Colonic mucosa (tissue), 4 donors: ENCODE measurements around the gene RALGPS2. TPM values are rescaled to one million over a fixed set of nuclear protein-coding genes. Genes with fewer than 3 reads are reported as not detected.

Source experiments
- DNase-seq: peaks from one replicate; pipeline ENCODE4 v3.0.0-alpha.2; 2020
- H3K27ac ChIP-seq: fragments of 200-600 bp; one replicate; pipeline ENCODE4 v1.8.0; 2021
- H3K27me3 ChIP-seq: fragments of 200-600 bp; one replicate; pipeline ENCODE4 v1.8.0; 2021
- H3K36me3 ChIP-seq: fragments of 200-600 bp; one replicate; pipeline ENCODE4 v1.8.0; 2021
- H3K4me1 ChIP-seq: fragments of 200-600 bp; one replicate; pipeline ENCODE4 v1.8.0; 2021; ENCODE audit warnings: mild to moderate bottlenecking
- H3K4me3 ChIP-seq: fragments of 200-600 bp; one replicate; pipeline ENCODE4 v1.8.0; 2021
- H3K9ac ChIP-seq, 2 donors: one replicate each; pipeline ENCODE4 v1.7.0; 2013; ENCODE audit warnings: control low read depth in 2 of 2, low read depth in 2 of 2, low read length in 2 of 2
- H3K9me3 ChIP-seq: fragments of 200-600 bp; one replicate; pipeline ENCODE4 v1.8.0; 2021
- intact Hi-C: fragments of 100-400 bp; cut with DNase I; formaldehyde crosslinking; loops from one replicate; pipeline ENCODE4 v1.14.1; 2022
- total RNA-seq, 2 donors: library from RNA; stranded (reverse); fragmentation: NEBNext Ultra II Directional in 1 of 2; extraction: Animal tissue kit (Norgen Biotek cat#: 25700) in 1 of 2; gene quantifications; one replicate each; pipeline ENCODE4 v1.2.1, GENCODE V29; 2021
- TF ChIP-seq, protein P1 (sequence below): fragments of 200-600 bp; IDR thresholded peaks from one replicate; pipeline ENCODE4 v1.8.0; 2022; ENCODE audit warnings: antibody characterized with exemption, mild to moderate bottlenecking
- donor health status: healthy.
- donor health status: DM: no; HTN: no; CAD: no.
- donor health status: DM: no; HTN: no; CAD: no.

RALGPS2 gene
- 10 to 100 TPM; 23.5 to 49.1 TPM for total RNA-seq

DNA sequence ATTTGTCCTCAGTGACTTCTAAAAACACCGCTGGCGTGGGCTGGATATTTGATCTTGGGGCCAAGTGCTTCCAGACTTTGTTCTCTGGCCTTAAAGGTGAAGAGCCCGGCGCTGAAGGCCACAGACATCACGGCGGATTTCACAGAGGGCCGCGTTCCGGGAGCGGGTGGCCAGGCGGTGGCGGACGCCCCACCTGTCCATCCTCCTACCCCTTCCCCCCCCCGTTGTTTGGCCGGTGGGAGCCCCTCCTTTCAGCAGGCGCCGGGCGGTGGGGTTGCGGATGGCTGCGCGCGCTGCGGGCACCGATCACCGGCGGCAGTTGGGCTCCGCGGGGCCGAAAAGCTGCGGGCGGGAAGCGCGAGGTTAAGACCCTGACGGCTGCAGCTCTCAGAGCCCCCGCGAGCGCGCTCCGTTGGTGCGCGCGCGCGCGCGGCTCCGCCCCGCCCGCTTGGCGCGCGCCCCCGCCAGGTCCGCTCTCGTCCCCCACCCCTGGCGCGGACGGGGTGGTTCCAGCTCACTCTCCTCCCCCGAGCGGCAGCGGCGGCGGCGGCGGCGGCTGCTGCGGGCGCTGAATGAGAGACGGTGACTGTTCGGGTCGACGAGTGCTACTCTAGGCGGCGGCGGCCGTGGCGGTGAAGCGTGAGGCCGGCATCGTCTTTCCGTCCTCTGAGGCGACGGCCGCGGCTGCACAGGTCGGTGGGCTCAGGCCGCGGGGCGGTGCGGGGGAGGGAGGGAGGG lies at the start of gene RALGPS2:
Gene RALGPS2 (plus strand): TSS at position 517 of the 738 bp plus-strand sequence. CDS start 51,521 bp downstream, outside the sequence.
- peak; percentile 67 for DNase-seq
- Histone ChIP-seq H3K4me1 (no peaks in the 10 kb centered on the region), H3K9ac (peak within 1 kb of the TSS; percentile 82 to 98), H3K4me3 (peak within 1 kb of the TSS; percentile 84), H3K27ac (peak within 1 kb of the TSS; percentile 95), H3K27me3 (no peaks in the 10 kb centered on the region), H3K36me3 (no peaks in the 10 kb centered on the region), H3K9me3 (no peaks in the 10 kb centered on the region)
- intact Hi-C loops: no loop called here
- TF ChIP-seq, protein P1, sequence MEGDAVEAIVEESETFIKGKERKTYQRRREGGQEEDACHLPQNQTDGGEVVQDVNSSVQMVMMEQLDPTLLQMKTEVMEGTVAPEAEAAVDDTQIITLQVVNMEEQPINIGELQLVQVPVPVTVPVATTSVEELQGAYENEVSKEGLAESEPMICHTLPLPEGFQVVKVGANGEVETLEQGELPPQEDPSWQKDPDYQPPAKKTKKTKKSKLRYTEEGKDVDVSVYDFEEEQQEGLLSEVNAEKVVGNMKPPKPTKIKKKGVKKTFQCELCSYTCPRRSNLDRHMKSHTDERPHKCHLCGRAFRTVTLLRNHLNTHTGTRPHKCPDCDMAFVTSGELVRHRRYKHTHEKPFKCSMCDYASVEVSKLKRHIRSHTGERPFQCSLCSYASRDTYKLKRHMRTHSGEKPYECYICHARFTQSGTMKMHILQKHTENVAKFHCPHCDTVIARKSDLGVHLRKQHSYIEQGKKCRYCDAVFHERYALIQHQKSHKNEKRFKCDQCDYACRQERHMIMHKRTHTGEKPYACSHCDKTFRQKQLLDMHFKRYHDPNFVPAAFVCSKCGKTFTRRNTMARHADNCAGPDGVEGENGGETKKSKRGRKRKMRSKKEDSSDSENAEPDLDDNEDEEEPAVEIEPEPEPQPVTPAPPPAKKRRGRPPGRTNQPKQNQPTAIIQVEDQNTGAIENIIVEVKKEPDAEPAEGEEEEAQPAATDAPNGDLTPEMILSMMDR: no peak

GRCh38 chr1:178679237-178679636 lies 45.8 kb upstream of the RALGPS2 start:
- TF ChIP-seq, protein P1: no peak
- no peaks in the 10 kb centered on the region for H3K36me3 ChIP-seq
- no peaks in the 10 kb centered on the region for H3K27me3 ChIP-seq
- intact Hi-C loops: no loop called here
- no peak overlapping the region for H3K9ac ChIP-seq
- H3K4me1 ChIP-seq: no peaks in the 10 kb centered on the region
- no peaks in the 10 kb centered on the region for H3K9me3 ChIP-seq
- H3K4me3 ChIP-seq: no peak overlapping the region
- H3K27ac ChIP-seq: no peak overlapping the region
- DNase-seq: no peak

- no peaks in the 10 kb centered on the region for H3K4me1 ChIP-seq
- TF ChIP-seq, protein P1: no peak
- H3K4me3 ChIP-seq: no peak overlapping the region
- no peaks in the 10 kb centered on the region for H3K36me3 ChIP-seq
- no peaks in the 10 kb centered on the region for H3K27me3 ChIP-seq
- intact Hi-C loops: no loop called here
- DNase-seq: no peak
- no peaks in the 10 kb centered on the region for H3K9me3 ChIP-seq
- H3K27ac ChIP-seq: no peak overlapping the region
- no peak overlapping the region for H3K9ac ChIP-seq
These were observed 42.6 kb upstream of the RALGPS2 start for GRCh38 chr1:178682429-178682828.

- Histone ChIP-seq H3K36me3 (no peaks in the 10 kb centered on the region), H3K27me3 (no peaks in the 10 kb centered on the region), H3K27ac (no peak overlapping the region), H3K4me3 (no peak overlapping the region), H3K4me1 (no peaks in the 10 kb centered on the region), H3K9ac (no peak overlapping the region), H3K9me3 (no peaks in the 10 kb centered on the region)
- intact Hi-C loops: no loop called here
- DNase-seq: no peak
- TF ChIP-seq, protein P1: no peak
These were observed 42.2 kb upstream of the RALGPS2 start for GRCh38 chr1:178682886-178683285.

GRCh38 chr1:178683291-178683690 lies 41.8 kb upstream of the RALGPS2 start:
- no peaks in the 10 kb centered on the region for H3K27me3 ChIP-seq
- H3K27ac ChIP-seq: no peak overlapping the region
- no peak overlapping the region for H3K9ac ChIP-seq
- no peak for DNase-seq
- H3K4me3 ChIP-seq: no peak overlapping the region
- H3K4me1 ChIP-seq: no peaks in the 10 kb centered on the region
- TF ChIP-seq, protein P1: no peak
- intact Hi-C loops: no loop called here
- H3K9me3 ChIP-seq: no peaks in the 10 kb centered on the region
- no peaks in the 10 kb centered on the region for H3K36me3 ChIP-seq
